IPS-18a (cell line): ENCODE results near the gene POLH.
A peak's percentile ranks its signal among the peaks of the same experiment; 100 is the strongest.
"Not testable (repeated sequence)": the region's sequence is repeated elsewhere in the genome, so short reads cannot be mapped to it uniquely, and the experiment has no call there.

Experiments used
- H3K27ac ChIP-seq: one replicate; pipeline ENCODE4 v1.5.1; 2013; ENCODE audit warnings: low read length
- H3K27me3 ChIP-seq: one replicate; pipeline ENCODE4 v1.6.1; 2013; ENCODE audit warnings: mild to moderate bottlenecking, low read length; ENCODE audit not compliant: control insufficient read depth, insufficient read depth
- H3K36me3 ChIP-seq: one replicate; pipeline ENCODE4 v1.6.1; 2013; ENCODE audit warnings: low read depth, low read length; ENCODE audit not compliant: control insufficient read depth
- H3K4me1 ChIP-seq: one replicate; pipeline ENCODE4 v1.6.1; 2013; ENCODE audit warnings: low read depth, low read length; ENCODE audit not compliant: control insufficient read depth
- H3K4me3 ChIP-seq: one replicate; pipeline ENCODE4 v1.5.1; 2013; ENCODE audit warnings: low read length
- H3K9ac ChIP-seq: one replicate; pipeline ENCODE4 v1.6.1; 2013; ENCODE audit warnings: mild to moderate bottlenecking, low read length, moderate library complexity
- H3K9me3 ChIP-seq: one replicate; pipeline ENCODE4 v1.6.1; 2013; ENCODE audit warnings: low read depth, low read length; ENCODE audit not compliant: control insufficient read depth

Gene POLH

GRCh38 chr6:43572015-43572414 is 4.0 kb upstream of the POLH start:
- H3K4me1 ChIP-seq = no peaks in the 10 kb centered on the region
- no peak overlapping the region for H3K9ac ChIP-seq
- no peak overlapping the region for H3K27ac ChIP-seq
- no peaks in the 10 kb centered on the region for H3K9me3 ChIP-seq
- peaks cover 58% of the 10 kb centered on the region for H3K36me3 ChIP-seq
- no peaks in the 10 kb centered on the region for H3K27me3 ChIP-seq
- H3K4me3 ChIP-seq = no peak overlapping the region

GRCh38 chr6:43575105-43575771 is 747 bp upstream of the POLH start:
- Histone ChIP-seq H3K4me1 (no peaks in the 10 kb centered on the region), H3K27ac (peak overlapping the region; percentile 46)

GRCh38 chr6:43578748-43579147 is 2.8 kb downstream of the POLH start:
- Histone ChIP-seq H3K9ac (no peak overlapping the region), H3K27me3 (no peaks in the 10 kb centered on the region), H3K4me1 (no peaks in the 10 kb centered on the region), H3K27ac (no peak overlapping the region), H3K4me3 (no peak overlapping the region), H3K9me3 (no peaks in the 10 kb centered on the region), H3K36me3 (peaks cover 7% of the 10 kb centered on the region)

More at GRCh38 chr6:43575105-43575771, 747 bp upstream of the POLH start:
- no peaks in the 10 kb centered on the region for H3K9me3 ChIP-seq
- H3K36me3 ChIP-seq = peaks cover 31% of the 10 kb centered on the region
- no peaks in the 10 kb centered on the region for H3K27me3 ChIP-seq
- H3K4me3 ChIP-seq = peak overlapping the region; percentile 94
- peak overlapping the region; percentile 88 for H3K9ac ChIP-seq

GRCh38 chr6:43579171-43579570 is 3.2 kb downstream of the POLH start:
- H3K4me3 ChIP-seq = no peak overlapping the region
- no peaks in the 10 kb centered on the region for H3K27me3 ChIP-seq
- H3K27ac ChIP-seq = no peak overlapping the region
- H3K36me3 ChIP-seq = peaks cover 7% of the 10 kb centered on the region
- H3K9ac ChIP-seq = no peak overlapping the region
- no peaks in the 10 kb centered on the region for H3K4me1 ChIP-seq
- H3K9me3 ChIP-seq = no peaks in the 10 kb centered on the region

GRCh38 chr6:43582911-43583310 is 6.9 kb downstream of the POLH start:
- Histone ChIP-seq H3K27me3 (no peaks in the 10 kb centered on the region), H3K27ac (no peak overlapping the region), H3K4me3 (no peak overlapping the region), H3K9ac (no peak overlapping the region), H3K9me3 (no peaks in the 10 kb centered on the region), H3K4me1 (no peaks in the 10 kb centered on the region), H3K36me3 (peaks cover 18% of the 10 kb centered on the region)

- no peaks in the 10 kb centered on the region for H3K9me3 ChIP-seq
- H3K4me1 ChIP-seq = no peaks in the 10 kb centered on the region
- no peak overlapping the region for H3K9ac ChIP-seq
- H3K4me3 ChIP-seq = no peak overlapping the region
- no peaks in the 10 kb centered on the region for H3K27me3 ChIP-seq
- H3K36me3 ChIP-seq = peaks cover 18% of the 10 kb centered on the region
- H3K27ac ChIP-seq = no peak overlapping the region
Observed at GRCh38 chr6:43584892-43585570, 9.0 kb downstream of the POLH start.

- Histone ChIP-seq H3K4me1 (no peaks in the 10 kb centered on the region), H3K36me3 (peaks cover 13% of the 10 kb centered on the region), H3K27ac (no peak overlapping the region), H3K9ac (no peak overlapping the region), H3K4me3 (no peak overlapping the region), H3K27me3 (no peaks in the 10 kb centered on the region), H3K9me3 (no peaks in the 10 kb centered on the region)
Observed at GRCh38 chr6:43588194-43588593, 12.2 kb downstream of the POLH start.

GRCh38 chr6:43589564-43589963 is 13.6 kb downstream of the POLH start:
- H3K27ac ChIP-seq, H3K9me3 ChIP-seq, H3K27me3 ChIP-seq, H3K4me1 ChIP-seq, H3K4me3 ChIP-seq, H3K9ac ChIP-seq, H3K36me3 ChIP-seq: not testable (repeated sequence)

GRCh38 chr6:43593938-43594337 is 18.0 kb downstream of the POLH start:
- H3K4me1 ChIP-seq = no peaks in the 10 kb centered on the region
- H3K9ac ChIP-seq = no peak overlapping the region
- H3K9me3 ChIP-seq = no peaks in the 10 kb centered on the region
- H3K27me3 ChIP-seq = no peaks in the 10 kb centered on the region
- no peak overlapping the region for H3K4me3 ChIP-seq
- no peak overlapping the region for H3K27ac ChIP-seq
- H3K36me3 ChIP-seq = peaks cover 6% of the 10 kb centered on the region

GRCh38 chr6:43600595-43600994 is 24.6 kb downstream of the POLH start:
- no peaks in the 10 kb centered on the region for H3K27me3 ChIP-seq
- H3K27ac ChIP-seq = no peak overlapping the region
- no peaks in the 10 kb centered on the region for H3K9me3 ChIP-seq
- H3K4me3 ChIP-seq = no peak overlapping the region
- H3K9ac ChIP-seq = no peak overlapping the region
- H3K4me1 ChIP-seq = no peaks in the 10 kb centered on the region
- peaks cover 14% of the 10 kb centered on the region for H3K36me3 ChIP-seq

- Histone ChIP-seq H3K9ac (no peak overlapping the region), H3K4me1 (no peaks in the 10 kb centered on the region), H3K27ac (no peak overlapping the region), H3K36me3 (peaks cover 7% of the 10 kb centered on the region), H3K27me3 (no peaks in the 10 kb centered on the region), H3K9me3 (no peaks in the 10 kb centered on the region), H3K4me3 (no peak overlapping the region)
Observed at GRCh38 chr6:43604174-43604573, 28.2 kb downstream of the POLH start.

- H3K36me3 ChIP-seq = peaks cover 7% of the 10 kb centered on the region
- H3K9me3 ChIP-seq = no peaks in the 10 kb centered on the region
- H3K4me3 ChIP-seq = no peak overlapping the region
Observed at GRCh38 chr6:43606019-43606418, 30.0 kb downstream of the POLH start.

More at GRCh38 chr6:43606019-43606418, 30.0 kb downstream of the POLH start:
- Histone ChIP-seq H3K27ac (no peak overlapping the region), H3K9ac (no peak overlapping the region), H3K4me1 (no peaks in the 10 kb centered on the region), H3K27me3 (no peaks in the 10 kb centered on the region)
